Right ventricle myocardium superior (tissue), 1 donor: ENCODE measurements around the gene DLL4. TPM values are rescaled to one million over a fixed set of nuclear protein-coding genes. Genes with fewer than 3 reads are reported as not detected.

Experiments used
- ATAC-seq: fragments of 200-7000 bp; cut with Tn5 transposase; one replicate; pipeline ENCODE4 v1.9.1; 2020; ENCODE audit warnings: mild to moderate bottlenecking; ENCODE audit not compliant: poor library complexity
- DNase-seq: peaks from one replicate; pipeline ENCODE4 v3.0.0-alpha.2; 2020
- intact Hi-C: fragments of 100-400 bp; cut with DNase I; formaldehyde crosslinking; loops from one replicate; pipeline ENCODE4 v1.11.2; 2022
- total RNA-seq: library from RNA; stranded (reverse); fragmentation: NEBNext Ultra II Directional; extraction: Animal tissue kit (Norgen Biotek cat#: 25700); gene quantifications from one replicate; pipeline ENCODE4 v1.2.1, GENCODE V29; 2021
- donor health status: DM: no; HTN: yes; CAD: no; lungs with severe emphysema.

Gene DLL4
- total RNA-seq, 1 donor from 2014 or later = 10.7 TPM

- ATAC-seq (no peak), DNase-seq (no peak)
- intact Hi-C loops = no loop called here
Observed at GRCh38 chr15:40964006-40964405, 34.9 kb downstream of the DLL4 start.

GRCh38 chr15:40964634-40965033 is 35.5 kb downstream of the DLL4 start:
- DNase-seq = no peak
- ATAC-seq = no peak
- intact Hi-C loops = no loop called here

GRCh38 chr15:40968290-40969085 is 39.3 kb downstream of the DLL4 start:
- DNase-seq (no peak), ATAC-seq (no peak)
- intact Hi-C loops = no loop called here

GRCh38 chr15:40969363-40969762 is 40.2 kb downstream of the DLL4 start:
- intact Hi-C loops = no loop called here
- no peak for ATAC-seq

GRCh38 chr15:40974879-40975278 is 45.7 kb downstream of the DLL4 start:
- ATAC-seq (no peak), DNase-seq (no peak)
- intact Hi-C loops = no loop called here

More at GRCh38 chr15:40969363-40969762, 40.2 kb downstream of the DLL4 start:
- no peak for DNase-seq

- ATAC-seq = no peak
- intact Hi-C loops = no loop called here
Observed at GRCh38 chr15:40976819-40977218, 47.7 kb downstream of the DLL4 start.

GRCh38 chr15:40978141-40978540 is 49.0 kb downstream of the DLL4 start:
- DNase-seq (no peak), ATAC-seq (no peak)
- intact Hi-C loops = no loop called here

More at GRCh38 chr15:40976819-40977218, 47.7 kb downstream of the DLL4 start:
- DNase-seq = no peak

GRCh38 chr15:40978562-40978961 is 49.4 kb downstream of the DLL4 start:
- intact Hi-C loops = no loop called here
- no peak for ATAC-seq
- no peak for DNase-seq

- ATAC-seq = no peak
- DNase-seq = no peak
- intact Hi-C loops = loop anchor here (5.0 kb wide), 1 partner anchor 34 kb away; no protein-coding TSS in a partner anchor
Observed at GRCh38 chr15:40981186-40981585, 52.0 kb downstream of the DLL4 start.

GRCh38 chr15:40982855-40983254 is 53.7 kb downstream of the DLL4 start:
- intact Hi-C loops = loop anchor here (5.0 kb wide), 1 partner anchor 36 kb away; no protein-coding TSS in a partner anchor
- ATAC-seq (no peak), DNase-seq (no peak)

GRCh38 chr15:40984406-40984805 is 55.3 kb downstream of the DLL4 start:
- ATAC-seq = no peak
- intact Hi-C loops = loop anchor here (5.0 kb wide), 1 partner anchor 37 kb away; no protein-coding TSS in a partner anchor
- DNase-seq = no peak

- intact Hi-C loops = loop anchor here (5.0 kb wide), 1 partner anchor 38 kb away; no protein-coding TSS in a partner anchor
- DNase-seq (no peak), ATAC-seq (no peak)
Observed at GRCh38 chr15:40984964-40985363, 55.8 kb downstream of the DLL4 start.

- no peak for ATAC-seq
- DNase-seq = no peak
- intact Hi-C loops = no loop called here
Observed at GRCh38 chr15:40985541-40986330, 56.6 kb downstream of the DLL4 start.

- intact Hi-C loops = no loop called here
- DNase-seq (no peak), ATAC-seq (no peak)
Observed at GRCh38 chr15:40986820-40987219, 57.7 kb downstream of the DLL4 start.

- intact Hi-C loops = no loop called here
- DNase-seq = no peak
- no peak for ATAC-seq
Observed at GRCh38 chr15:40988156-40988555, 59.0 kb downstream of the DLL4 start.

Other genes starting within 250 kb of the DLL4 start
- 0.43 TPM for gene RAD51, start 234.2 kb upstream of the DLL4 start, total RNA-seq
- 17.3 TPM for gene RMDN3, start 174.1 kb upstream of the DLL4 start, total RNA-seq
- 6.5 TPM for gene GCHFR, start 165.3 kb upstream of the DLL4 start, total RNA-seq
- gene C15orf62, start 159.4 kb upstream of the DLL4 start, total RNA-seq = 0.16 TPM
- gene ZFYVE19, start 122.3 kb upstream of the DLL4 start, total RNA-seq = 26.4 TPM
- 16.1 TPM for gene DNAJC17, start 121.9 kb upstream of the DLL4 start, total RNA-seq
- gene PPP1R14D, start 100.6 kb upstream of the DLL4 start, total RNA-seq = not detected
- 0.59 TPM for gene SPINT1, start 85.3 kb upstream of the DLL4 start, total RNA-seq
- not detected for gene RHOV, start 55.1 kb upstream of the DLL4 start, total RNA-seq
- 18.4 TPM for gene VPS18, start 34.9 kb upstream of the DLL4 start, total RNA-seq
- gene CHAC1, start 24.1 kb downstream of the DLL4 start, total RNA-seq = 0.46 TPM
- gene INO80, start 186.9 kb downstream of the DLL4 start, total RNA-seq = 9.4 TPM